H1 (cell line): Measurements from ENCODE around the gene COL27A1. TPM values are rescaled to one million over a fixed set of nuclear protein-coding genes. Genes with fewer than 3 reads are reported as not detected.

Source experiments
- CTCF ChIA-PET: fragments of 300-600 bp; sonication (Branson Sonifier 250); formaldehyde crosslinking; loops from one replicate; lab custom pipeline; 2021; ENCODE audit not compliant: partially characterized antibody; lab: Charles Lee
- POLR2A ChIA-PET: fragments of 300-600 bp; sonication (Branson Sonifier 250); formaldehyde crosslinking; loops from one replicate; lab custom pipeline; 2021; ENCODE audit warnings: inconsistent platforms; ENCODE audit not compliant: partially characterized antibody; lab: Charles Lee
- DNase-seq, 2 experiments: peaks; one replicate each; pipeline versions ENCODE4 v3.0.0 to v3.0.0-alpha.2; 2010 to 2022; ENCODE audit warnings: low spot score in 2 of 2, low read depth in 1 of 2, mixed read lengths in 1 of 2
- FAIRE-seq: peaks from 2 replicates; lab custom pipeline; 2011; peaks lifted over from hg19 to GRCh38; lab: Jason Lieb, UNC
- H2AFZ ChIP-seq: 2 replicates; pipeline ENCODE4 v1.8.1; 2012; ENCODE audit warnings: low read length, inconsistent platforms
- H2AK5ac ChIP-seq: 2 replicates; pipeline ENCODE4 v1.6.1; 2013; ENCODE audit warnings: low read depth, low read length
- H2BK120ac ChIP-seq: replicated peaks from 2 replicates; pipeline ENCODE3; 2013; ENCODE audit warnings: low read depth, low read length, inconsistent platforms
- H2BK12ac ChIP-seq: 2 replicates; pipeline ENCODE4 v1.6.1; 2013; ENCODE audit warnings: low read depth, low read length
- H2BK15ac ChIP-seq: 2 replicates; pipeline ENCODE4 v1.6.1; 2013; ENCODE audit warnings: low read length
- H2BK20ac ChIP-seq: 2 replicates; pipeline ENCODE4 v1.6.1; 2013; ENCODE audit warnings: low read length
- H2BK5ac ChIP-seq: 2 replicates; pipeline ENCODE4 v1.6.1; 2013; ENCODE audit warnings: low read depth, low read length
- H3K14ac ChIP-seq: 2 replicates; pipeline ENCODE4 v1.6.1; 2013; ENCODE audit warnings: inconsistent platforms; ENCODE audit not compliant: insufficient read length
- H3K18ac ChIP-seq: 2 replicates; pipeline ENCODE4 v1.6.1; 2013; ENCODE audit warnings: low read length; ENCODE audit errors: extremely low read depth
- H3K23ac ChIP-seq: 2 replicates; pipeline ENCODE4 v1.6.1; 2013; ENCODE audit warnings: inconsistent platforms; ENCODE audit not compliant: insufficient read length
- H3K23me2 ChIP-seq: 2 replicates; pipeline ENCODE4 v1.6.1; 2013; ENCODE audit warnings: low read depth, low read length
- H3K27ac ChIP-seq: 2 replicates; pipeline ENCODE4 v1.6.1; 2011; ENCODE audit warnings: low read depth, low read length, inconsistent platforms
- H3K27me3 ChIP-seq, 4 experiments: replicated peaks in 1 of 4; 1 replicate in 1 of 4; 2 replicates in 3 of 4; pipeline versions ENCODE4 v1.6.1 to v1.8.1; 2011 to 2013; ENCODE audit warnings: low read length in 3 of 4, mild to moderate bottlenecking in 3 of 4, inconsistent platforms in 2 of 4, mixed read lengths in 2 of 4, moderate library complexity in 1 of 4; ENCODE audit not compliant: control insufficient read depth in 3 of 4, insufficient read depth in 3 of 4; ENCODE audit errors: extremely low read depth in 1 of 4
- H3K36me3 ChIP-seq, 4 experiments: 2 replicates each; pipeline versions ENCODE4 v1.6.1 to v1.8.1; 2011 to 2013; ENCODE audit warnings: mild to moderate bottlenecking in 4 of 4, low read length in 3 of 4, moderate library complexity in 2 of 4, control low read depth in 1 of 4, inconsistent platforms in 1 of 4; ENCODE audit not compliant: insufficient read depth in 4 of 4, control insufficient read depth in 2 of 4
- H3K4ac ChIP-seq: replicated peaks from 2 replicates; pipeline ENCODE3; 2013; ENCODE audit warnings: low read length, low read depth, mixed read lengths, inconsistent platforms; ENCODE audit not compliant: insufficient read length
- H3K4me1 ChIP-seq, 4 experiments: replicated peaks in 1 of 4; 1 replicate in 1 of 4; 2 replicates in 3 of 4; pipeline versions ENCODE4 v1.6.1 to v1.8.1; 2011 to 2013; ENCODE audit warnings: low read length in 3 of 4, inconsistent platforms in 2 of 4, mixed read lengths in 1 of 4; ENCODE audit not compliant: insufficient read depth in 4 of 4, control insufficient read depth in 3 of 4
- H3K4me2 ChIP-seq, 2 experiments: 2 replicates each; pipeline versions ENCODE4 v1.6.1 to v1.8.1; 2011 to 2013; ENCODE audit warnings: low read depth in 2 of 2, low read length in 2 of 2, control low read depth in 1 of 2, inconsistent platforms in 1 of 2, mild to moderate bottlenecking in 1 of 2; ENCODE audit not compliant: insufficient read depth in 1 of 2
- H3K4me3 ChIP-seq, 4 experiments: fragments of 200-600, 300-600 bp in 1 of 4; sonication (generic), shearing (Covaris generic), sonication (Bioruptor Twin) in 1 of 4; 2 replicates each; pipeline versions ENCODE4 v1.5.1 to v1.8.1; 2011 to 2016; ENCODE audit warnings: low read length in 4 of 4, low read depth in 3 of 4, control low read depth in 2 of 4, inconsistent platforms in 2 of 4, mild to moderate bottlenecking in 2 of 4, mixed read lengths in 1 of 4, moderate library complexity in 1 of 4; ENCODE audit not compliant: insufficient read depth in 2 of 4; ENCODE audit errors: extremely low read depth in 1 of 4
- H3K56ac ChIP-seq: replicated peaks from 2 replicates; pipeline ENCODE3; 2013; ENCODE audit warnings: low read depth, mild to moderate bottlenecking, mixed read lengths, low read length, inconsistent platforms; ENCODE audit not compliant: insufficient read length
- H3K79me1 ChIP-seq: 2 replicates; pipeline ENCODE4 v1.6.1; 2013; ENCODE audit warnings: low read depth, low read length, control low read depth
- H3K79me2 ChIP-seq, 2 experiments: 2 replicates each; pipeline versions ENCODE4 v1.6.1 to v1.8.1; 2012 to 2013; ENCODE audit warnings: low read length in 2 of 2, mild to moderate bottlenecking in 2 of 2, inconsistent platforms in 1 of 2; ENCODE audit not compliant: insufficient read depth in 2 of 2, control insufficient read depth in 1 of 2
- H3K9ac ChIP-seq, 4 experiments: replicated peaks in 1 of 4; 1 replicate in 1 of 4; 2 replicates in 3 of 4; pipeline versions ENCODE4 v1.6.1 to v1.8.1; 2011 to 2013; ENCODE audit warnings: low read depth in 3 of 4, low read length in 3 of 4, control low read depth in 2 of 4, mild to moderate bottlenecking in 2 of 4, moderate library complexity in 2 of 4, inconsistent platforms in 1 of 4; ENCODE audit errors: extremely low read depth in 1 of 4
- H3K9me3 ChIP-seq, 2 experiments: 2 replicates each; pipeline versions ENCODE4 v1.6.1 to v1.8.1; 2012 to 2013; ENCODE audit warnings: mild to moderate bottlenecking in 2 of 2, moderate library complexity in 2 of 2, control low read depth in 1 of 2, inconsistent platforms in 1 of 2, low read depth in 1 of 2, low read length in 1 of 2, mixed read lengths in 1 of 2; ENCODE audit not compliant: insufficient read depth in 2 of 2
- H4K20me1 ChIP-seq, 2 experiments: replicated peaks in 1 of 2; 2 replicates each; pipeline versions ENCODE3 to v1.8.1; 2011 to 2013; ENCODE audit warnings: inconsistent platforms in 2 of 2, low read length in 2 of 2, mild to moderate bottlenecking in 1 of 2; ENCODE audit not compliant: insufficient read depth in 2 of 2, control insufficient read depth in 1 of 2
- H4K5ac ChIP-seq: 2 replicates; pipeline ENCODE4 v1.6.1; 2013; ENCODE audit warnings: low read length, low read depth, mixed read lengths, inconsistent platforms; ENCODE audit not compliant: insufficient read length
- H4K8ac ChIP-seq: 2 replicates; pipeline ENCODE4 v1.8.0; 2013; ENCODE audit warnings: mild to moderate bottlenecking, moderate library complexity, low read length, inconsistent platforms; ENCODE audit not compliant: insufficient read depth; ENCODE audit errors: extremely low read depth
- H4K91ac ChIP-seq: replicated peaks from 2 replicates; pipeline ENCODE3; 2013; ENCODE audit warnings: low read length, mixed read lengths, inconsistent platforms; ENCODE audit not compliant: insufficient read length
- ASH2L ChIP-seq: fragments of 200-600, 300-600 bp; sonication (generic); IDR thresholded peaks from one replicate; pipeline ENCODE4 v1.7.1; 2017; ENCODE audit warnings: low read length
- BACH1 ChIP-seq: IDR thresholded peaks from 2 replicates; pipeline ENCODE4 v1.6.1; 2012; ENCODE audit warnings: low read length, improper control_type of control experiment
- CBX8 ChIP-seq: fragments of 300-800, 300-1000 bp; sonication (generic); IDR thresholded peaks from 2 replicates; pipeline ENCODE4 v1.7.1; 2016; ENCODE audit warnings: low read depth, low read length, borderline replicate concordance
- HDAC2 ChIP-seq, 2 experiments: fragments of 300-600 bp in 1 of 2; sonication (generic) in 1 of 2; IDR thresholded peaks; 2 replicates each; pipeline ENCODE4 v1.6.1; 2011 to 2012; ENCODE audit warnings: low read depth in 2 of 2, low read length in 2 of 2, mild to moderate bottlenecking in 2 of 2, moderate library complexity in 2 of 2, borderline replicate concordance in 1 of 2, inconsistent platforms in 1 of 2
- PHF8 ChIP-seq: fragments of 200-600 bp; sonication (generic); conservative IDR thresholded peaks from 2 replicates; pipeline ENCODE4 v1.7.1; 2012; ENCODE audit warnings: low read depth, mild to moderate bottlenecking, inconsistent platforms, low read length, moderate library complexity
- RAD21 ChIP-seq, 2 experiments: IDR thresholded peaks in 1 of 2; conservative IDR thresholded peaks in 1 of 2; 2 replicates each; pipeline ENCODE4 v1.6.1; 2011; ENCODE audit warnings: low read depth in 2 of 2, low read length in 2 of 2, improper control_type of control experiment in 1 of 2, inconsistent platforms in 1 of 2, mild to moderate bottlenecking in 1 of 2, moderate library complexity in 1 of 2
- SP1 ChIP-seq: IDR thresholded peaks from 2 replicates; pipeline ENCODE4 v1.6.1; 2011; ENCODE audit warnings: low read depth, low read length
- SP4 ChIP-seq: IDR thresholded peaks from 2 replicates; pipeline ENCODE4 v1.6.1; 2012; ENCODE audit warnings: low read length, inconsistent platforms
- TCF12 ChIP-seq: IDR thresholded peaks from 2 replicates; pipeline ENCODE4 v1.6.1; 2011; ENCODE audit warnings: low read depth, mild to moderate bottlenecking, low read length
- ZNF274 ChIP-seq: IDR thresholded peaks from 2 replicates; pipeline ENCODE4 v1.7.0; 2012; ENCODE audit warnings: low read length, borderline replicate concordance; ENCODE audit errors: extremely low read depth
- WGBS, 2 experiments: shearing (Covaris generic) in 1 of 2; methylation state at CpG; one replicate each; pipeline versions ENCODE4 v1.1.6 to v1.1.7; 2013 to 2015; ENCODE audit warnings: low lambda C conversion rate in 2 of 2, mixed read lengths in 2 of 2, inconsistent platforms in 1 of 2, low coverage in 1 of 2, missing lambda C conversion rate in 1 of 2; ENCODE audit not compliant: insufficient replicate concordance in 2 of 2, insufficient coverage in 1 of 2, insufficient read length in 1 of 2; ENCODE audit errors: extremely low coverage in 1 of 2, missing lambda C conversion rate in 1 of 2; 5-methylcytosine and 5-hydroxymethylcytosine counted together
- polyA plus RNA-seq, 7 experiments: library from polyadenylated mRNA; depleted of rRNA in 3 of 7; stranded (reverse) in 5 of 7; unstranded in 2 of 7; fragments of >200 nt in 5 of 7; fragments of 200-250 nt in 2 of 7; gene quantifications; 1 replicate in 5 of 7; 2 replicates in 1 of 7; 4 replicates in 1 of 7; pipeline versions ENCODE4 v1.2.1 to v1.2.3, GENCODE V29; 2011 to 2013; ENCODE audit warnings: missing spikeins in 2 of 7, mixed read lengths in 2 of 7
- total RNA-seq: library from RNA; stranded (reverse); fragmentation: NEBNext Ultra II Directional; extraction: Animal tissue kit (Norgen Biotek cat#: 25700); gene quantifications from 2 replicates; pipeline ENCODE4 v1.2.1, GENCODE V29; 2021

The COL27A1 gene
- total and polyA plus RNA-seq, 2 of the 8 experiments (the other 6 are each of a cell fraction or from before 2014, with no cell fraction given), result 15.1 to 22.8 TPM

DNA sequence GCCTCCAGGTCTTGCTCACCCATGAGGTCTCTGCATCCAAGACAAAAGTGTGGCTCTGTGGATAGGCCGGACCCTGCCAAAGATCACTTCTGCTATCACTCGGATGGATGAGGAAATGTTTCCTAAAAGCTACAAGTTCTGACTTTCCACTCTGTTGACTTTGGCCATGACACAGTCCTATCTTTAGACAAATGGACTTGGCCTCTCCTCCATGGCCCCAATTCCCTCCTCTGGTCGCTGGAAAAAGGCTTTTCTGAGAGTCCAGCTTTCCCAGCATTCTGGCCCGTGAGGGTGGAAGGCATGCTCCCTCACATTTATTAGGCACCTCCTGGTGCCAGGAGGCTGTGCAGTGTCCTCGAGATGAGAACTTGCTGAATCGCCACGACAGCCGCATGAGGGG is 83.1 kb downstream of the COL27A1 start:
- Histone ChIP-seq H3K4me2 (no peak overlapping the region), H2AK5ac (no peak overlapping the region), H3K9ac (no peak overlapping the region; a peak in 1 of 7 replicates), H2BK20ac (no peak overlapping the region), H4K91ac (no peak overlapping the region), H3K27ac (no peak overlapping the region), H3K4me1 (peaks cover 0 to 4% (median 0%) of the 10 kb centered on the region in 4 experiments; a peak in 2 of 7 replicates), H3K79me2 (no peaks in the 10 kb centered on the region), H3K23ac (no peak overlapping the region), H2BK120ac (no peak overlapping the region), H3K56ac (no peak overlapping the region), H2BK12ac (no peak overlapping the region), H4K20me1 (no peaks in the 10 kb centered on the region), H3K27me3 (no peaks in the 10 kb centered on the region; a peak in 2 of 7 replicates), H2BK15ac (no peak overlapping the region), H3K18ac (no peak overlapping the region), H2AFZ (no peak overlapping the region), H4K8ac (no peak overlapping the region), H4K5ac (no peak overlapping the region), H3K4me3 (no peak overlapping the region), H3K23me2 (no peaks in the 10 kb centered on the region), H3K79me1 (no peaks in the 10 kb centered on the region), H2BK5ac (no peak overlapping the region), H3K9me3 (no peaks in the 10 kb centered on the region), H3K4ac (no peak overlapping the region), H3K14ac (no peak overlapping the region), H3K36me3 (no peaks in the 10 kb centered on the region; a peak in 2 of 8 replicates)
- POLR2A ChIA-PET, result interaction anchor here (0.6 to 1.2 kb wide), 2 partner anchors 828 to 932 kb away, joined by 3 read pairs; partner anchors contain the start of genes C9orf43 and POLE3
- DNase-seq (no peak), FAIRE-seq (no peak)
- WGBS, 2 experiments, result 90% methylated on average over 8 of the region's 8 CpGs; no CpG with 5 or more reads in 1 of the 2 experiments
- CTCF ChIA-PET, result interaction anchor here (0.7 to 5.4 kb wide), 25 partner anchors 8 to 130 kb away, joined by 3 to 33 read pairs (median 4); no protein-coding TSS in a partner anchor
- TF ChIP-seq SP1 (no peak), SP4 (no peak), HDAC2 (IDR thresholded peaks at IDR 0.05; ENCODE audit: borderline replicate concordance in 1 of 2, low read depth in 2 of 2, low read length in 2 of 2) (no peak), PHF8 (no peak), CBX8 (no peak), TCF12 (no peak), BACH1 (no peak), RAD21 (IDR thresholded peaks at IDR 0.05 in 1 of 2, conservative IDR thresholded peaks at IDR 0.05 in 1 of 2; ENCODE audit: low read depth in 2 of 2, low read length in 2 of 2) (no peak), ASH2L (no peak), ZNF274 (no peak)
